GM19193 (cell line): ENCODE measurements around the gene SLC22A2.

Experiments
- POLR2A ChIP-seq: IDR thresholded peaks from 4 replicates; pipeline ENCODE4 v1.6.1; 2011; ENCODE audit not compliant: insufficient read depth, insufficient read length; ENCODE audit errors: extremely low read depth

Gene SLC22A2

DNA sequence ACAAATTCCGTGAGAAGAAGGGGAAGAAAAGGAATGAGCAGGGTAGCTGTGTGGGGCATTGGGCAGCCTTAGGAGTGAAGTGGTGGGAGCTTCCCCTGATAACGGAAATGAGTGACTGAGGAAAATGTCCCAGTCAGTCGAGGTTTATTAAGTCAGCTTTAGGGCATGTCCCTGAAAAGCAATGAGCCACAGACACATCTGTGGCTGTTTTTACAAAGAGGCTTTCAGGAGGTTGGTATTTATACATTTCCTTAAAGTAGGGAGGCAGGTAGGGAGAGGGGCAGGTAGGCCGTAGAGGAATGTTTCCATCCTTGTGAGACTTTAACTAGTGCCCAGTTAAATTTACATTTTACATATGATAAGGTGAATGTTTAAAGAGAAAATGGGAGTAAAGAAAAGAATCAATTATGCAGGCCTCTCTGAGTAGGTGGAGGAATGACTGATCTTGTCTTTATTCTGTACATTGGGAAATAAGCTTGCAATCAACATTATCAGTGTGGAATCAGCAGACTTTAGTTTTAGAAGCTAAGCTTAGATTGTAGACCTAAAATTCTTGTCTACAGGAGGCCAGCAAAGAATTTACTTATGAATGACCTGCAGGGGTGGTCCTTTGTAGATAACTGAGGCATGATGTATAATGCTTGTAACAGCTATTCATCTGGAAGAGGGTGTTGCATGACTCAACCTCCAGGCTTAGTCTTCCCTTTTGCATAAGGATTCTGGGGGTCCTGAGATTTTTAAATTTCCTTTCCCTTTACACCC, 18.5 kb downstream of the SLC22A2 start:
- no peak for TF ChIP-seq POLR2A

DNA sequence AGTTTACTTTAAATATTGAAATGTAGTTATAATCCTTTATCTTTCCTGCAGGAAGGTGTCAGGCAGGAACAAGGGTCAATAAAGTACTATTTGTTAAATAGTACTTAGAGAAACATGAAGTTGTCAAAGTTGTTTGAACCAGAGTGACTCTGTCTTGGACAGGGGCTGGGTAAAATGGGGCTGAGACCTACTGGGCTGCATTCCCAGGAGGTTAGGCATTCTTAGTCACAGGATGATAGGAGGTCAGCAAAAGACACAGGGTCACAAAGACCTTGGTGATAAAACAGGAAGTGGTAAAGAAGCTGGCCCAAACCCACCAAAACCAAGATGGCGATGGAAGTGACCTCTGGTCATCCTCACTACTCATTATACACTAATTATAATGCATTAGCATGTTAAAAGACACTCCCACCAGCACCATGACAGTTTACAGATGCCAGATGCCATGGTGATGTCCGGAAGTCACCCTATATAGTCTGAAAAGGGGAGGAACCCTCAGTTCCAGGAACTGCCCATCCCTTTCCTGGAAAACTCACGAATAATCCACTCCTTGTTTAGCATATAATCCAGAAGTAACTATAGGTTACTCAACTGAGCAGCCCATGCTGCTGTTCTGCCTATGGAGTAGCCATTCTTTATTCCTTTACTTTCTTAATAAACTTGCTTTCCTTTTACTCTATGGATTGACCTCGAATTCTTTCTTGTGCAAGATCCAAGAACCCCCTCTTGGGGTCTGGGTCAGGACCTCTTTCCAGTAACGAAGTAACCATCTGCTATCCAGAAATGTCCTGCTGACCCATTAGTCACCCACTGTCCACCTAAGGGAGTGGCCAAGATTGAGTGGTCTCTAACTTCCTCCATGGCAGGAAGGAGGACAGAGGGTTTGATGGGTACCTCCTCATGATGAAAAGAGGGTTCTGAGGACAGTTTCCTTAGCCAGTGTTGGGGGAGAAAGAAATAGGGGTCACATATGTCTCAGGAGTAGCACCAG, 19.6 kb downstream of the SLC22A2 start:
- no peak for TF ChIP-seq POLR2A

DNA sequence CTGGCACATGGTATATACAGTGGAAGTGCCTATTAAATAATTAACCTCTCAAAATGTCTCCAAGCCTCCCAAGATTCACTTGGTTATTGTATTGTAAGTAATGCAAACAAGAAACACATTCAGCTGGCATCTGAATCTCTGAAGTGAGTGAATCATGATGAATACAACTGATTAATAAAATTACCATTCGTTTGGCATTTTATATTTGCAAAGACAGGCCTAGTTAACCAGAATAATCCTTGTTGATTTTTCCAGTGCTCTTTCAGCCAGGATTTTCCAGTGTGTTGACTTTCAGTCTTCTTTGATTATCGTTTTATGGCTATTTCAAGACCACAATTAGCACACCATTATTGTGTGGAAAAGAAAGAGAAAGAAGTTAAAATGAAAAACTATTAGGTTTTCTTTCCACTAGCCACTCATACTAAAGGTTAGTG, 20.3 kb downstream of the SLC22A2 start:
- no peak for TF ChIP-seq POLR2A

DNA sequence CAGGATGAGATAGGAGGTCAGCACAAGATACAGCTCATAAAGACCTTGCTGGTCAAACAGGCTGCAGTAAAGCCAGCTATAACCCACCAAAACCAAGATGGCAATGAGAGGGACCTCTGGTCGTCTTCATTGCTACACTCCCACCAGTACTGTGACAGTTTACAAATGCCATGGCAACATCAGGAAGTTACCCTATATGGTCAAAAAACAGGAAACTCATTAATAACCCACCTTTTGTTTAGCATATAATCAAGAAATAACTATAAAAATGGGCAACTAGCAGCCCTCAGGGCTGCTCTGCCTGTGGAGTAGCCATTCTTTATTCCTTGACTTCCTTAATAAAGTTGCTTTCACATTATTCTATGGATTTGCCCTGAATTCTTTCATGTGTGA, 30.9 kb downstream of the SLC22A2 start:
- TF ChIP-seq POLR2A = no peak

DNA sequence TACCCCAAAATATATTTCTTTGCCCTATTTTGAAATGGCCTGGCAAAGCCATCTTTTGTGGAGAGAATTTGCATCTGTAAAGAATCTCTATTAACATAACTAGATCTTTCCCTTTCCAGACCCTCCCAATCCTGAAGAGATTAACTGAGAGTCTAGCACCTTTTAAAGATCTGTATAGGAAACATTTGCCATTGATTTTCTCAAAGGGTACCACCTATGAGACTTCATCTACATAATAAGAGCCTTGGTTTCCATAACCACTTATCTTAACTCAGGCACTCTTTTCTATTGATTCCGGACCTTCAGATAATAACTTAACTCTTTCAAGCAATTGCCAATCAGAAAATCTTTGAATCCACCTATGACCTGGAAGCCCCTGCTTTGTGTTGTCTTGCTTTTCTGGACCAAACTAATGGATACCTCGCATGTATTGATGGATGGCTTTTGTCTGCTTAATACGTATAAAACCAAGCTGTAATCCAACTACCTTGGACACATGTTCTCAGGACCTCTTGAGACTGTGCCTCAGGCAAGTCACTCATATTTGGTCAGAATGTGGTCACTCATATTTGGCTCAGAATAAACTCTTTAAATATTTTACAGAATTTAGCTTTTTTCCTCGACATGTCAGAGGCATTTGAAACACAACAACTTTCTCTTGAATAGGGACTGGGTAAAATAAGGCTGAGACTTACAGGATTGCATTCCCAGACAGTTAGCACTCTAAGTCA, 31.4 kb downstream of the SLC22A2 start:
- TF ChIP-seq POLR2A = no peak

DNA sequence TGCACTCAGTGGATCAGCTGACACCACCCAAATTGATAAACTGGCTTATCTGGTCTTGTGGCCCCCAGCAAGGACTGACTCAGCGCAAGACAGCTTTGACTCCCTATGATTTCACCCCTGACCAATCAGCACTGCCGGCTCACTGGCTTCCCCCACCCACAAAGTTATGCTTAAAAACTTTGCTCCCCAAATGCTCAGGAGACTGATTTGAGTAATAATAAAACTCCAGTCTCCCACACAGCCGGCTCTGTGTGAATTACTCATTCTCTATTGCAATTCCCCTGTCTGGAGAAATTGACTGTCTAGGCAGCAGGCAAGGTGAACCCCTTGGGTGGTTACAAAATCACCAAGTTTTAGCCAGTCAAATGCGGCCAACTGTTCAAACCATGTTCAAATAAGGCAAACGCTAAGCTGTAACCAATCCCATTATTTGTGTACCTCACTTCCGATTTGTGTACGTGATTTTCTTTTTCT, 32.5 kb downstream of the SLC22A2 start:
- no peak for TF ChIP-seq POLR2A

DNA sequence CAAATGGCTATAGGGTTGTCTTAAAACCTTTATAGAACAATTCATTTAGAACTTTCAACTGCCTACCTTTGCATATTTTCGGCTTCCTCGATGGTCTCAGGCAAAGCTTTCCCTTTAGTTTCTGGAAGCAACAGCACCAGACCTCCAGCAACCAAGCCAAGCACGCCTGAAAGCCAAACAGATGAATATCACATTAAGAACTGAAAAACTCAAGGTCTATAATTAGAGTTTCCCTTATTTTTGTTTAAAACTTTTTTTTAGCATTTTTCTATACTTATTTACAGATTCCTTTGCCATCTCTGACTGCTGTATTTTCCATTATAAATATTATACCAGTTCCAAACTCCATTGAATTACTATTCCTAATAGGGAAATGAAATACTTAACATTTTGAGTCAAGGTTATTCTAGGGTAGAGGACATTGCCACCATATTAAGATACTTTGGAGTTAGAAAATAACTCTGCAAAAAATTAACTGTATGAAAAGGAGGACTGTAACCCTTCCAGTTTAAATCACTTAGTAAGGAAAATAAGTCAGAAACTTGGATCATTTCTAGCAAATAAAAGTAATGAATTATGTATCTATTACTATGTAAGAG, 33.9 kb downstream of the SLC22A2 start:
- TF ChIP-seq POLR2A = no peak

DNA sequence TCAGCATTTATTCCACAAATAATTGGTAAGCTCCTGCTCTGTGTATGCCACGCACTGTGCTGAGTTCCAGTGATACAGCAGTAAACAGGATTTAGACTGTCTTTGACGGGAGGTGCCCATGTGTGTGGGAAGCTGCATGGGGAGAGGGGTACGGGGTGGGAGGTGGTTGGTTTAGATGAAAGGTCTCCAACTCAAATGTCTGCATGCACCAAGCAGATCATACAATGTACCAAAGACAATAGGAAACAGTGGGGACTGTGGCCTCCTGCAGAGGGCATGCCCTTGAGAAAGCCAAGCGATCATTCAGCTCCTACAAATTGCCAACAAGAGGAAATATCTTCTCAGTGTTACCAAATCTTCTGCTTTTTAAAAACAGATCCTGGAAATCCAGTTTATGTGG, 36.1 kb downstream of the SLC22A2 start:
- TF ChIP-seq POLR2A = no peak

DNA sequence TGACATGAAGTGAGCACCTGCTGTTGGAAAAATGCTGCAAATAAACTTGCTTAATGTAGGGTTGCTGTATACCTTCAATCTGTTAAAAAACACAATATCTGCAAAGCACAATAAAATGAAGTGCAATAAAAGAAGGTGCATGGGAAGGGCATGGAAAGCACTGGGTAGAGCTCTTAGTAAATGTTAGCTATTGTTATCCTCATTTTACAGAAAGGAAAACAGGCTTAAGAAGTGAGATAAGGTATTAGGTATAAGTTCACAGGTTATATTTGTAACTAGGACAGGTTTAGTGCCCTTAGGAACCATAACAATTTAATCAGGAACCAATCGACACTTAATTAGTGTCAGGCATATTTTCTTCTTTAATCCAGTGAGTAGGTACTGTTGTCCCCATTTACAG, 36.7 kb downstream of the SLC22A2 start:
- no peak for TF ChIP-seq POLR2A

DNA sequence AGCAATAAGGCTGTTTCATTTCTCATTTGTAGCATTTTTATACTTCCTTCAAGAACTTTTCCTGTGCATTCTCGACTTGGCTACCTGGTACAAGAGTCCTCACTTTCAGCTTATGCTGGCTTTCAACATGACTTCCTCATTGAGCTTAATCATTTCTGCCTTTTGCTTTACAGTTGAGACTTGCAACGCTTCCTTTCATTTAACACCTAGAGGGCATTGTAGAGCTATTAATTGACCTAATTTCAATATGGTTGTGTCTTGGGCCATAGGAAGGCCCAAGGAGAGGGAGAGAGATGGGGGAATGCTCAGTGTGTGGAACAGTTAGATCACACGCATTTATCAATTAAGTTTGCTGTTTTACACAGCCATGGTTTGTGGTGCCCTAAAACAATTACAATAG, 37.2 kb downstream of the SLC22A2 start:
- TF ChIP-seq POLR2A = no peak

DNA sequence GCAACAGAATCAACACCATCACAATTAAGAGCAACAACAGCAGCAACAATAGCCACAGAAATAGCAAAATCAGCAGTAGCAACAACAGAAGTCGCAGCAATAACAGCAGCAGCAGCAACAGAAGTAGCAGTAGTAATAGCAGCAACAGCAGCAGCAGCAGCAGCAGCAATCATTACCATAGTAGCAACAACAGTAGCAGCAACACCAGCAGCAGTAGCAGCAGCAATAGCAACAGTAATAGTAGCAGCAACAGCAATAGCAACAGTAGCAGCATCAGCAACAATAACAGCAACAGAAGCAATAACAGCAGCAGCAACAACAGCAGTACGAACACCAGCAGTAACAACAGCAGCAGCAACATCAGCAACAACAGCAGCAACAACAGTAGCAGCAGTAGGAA, 39.8 kb downstream of the SLC22A2 start:
- no peak for TF ChIP-seq POLR2A

DNA sequence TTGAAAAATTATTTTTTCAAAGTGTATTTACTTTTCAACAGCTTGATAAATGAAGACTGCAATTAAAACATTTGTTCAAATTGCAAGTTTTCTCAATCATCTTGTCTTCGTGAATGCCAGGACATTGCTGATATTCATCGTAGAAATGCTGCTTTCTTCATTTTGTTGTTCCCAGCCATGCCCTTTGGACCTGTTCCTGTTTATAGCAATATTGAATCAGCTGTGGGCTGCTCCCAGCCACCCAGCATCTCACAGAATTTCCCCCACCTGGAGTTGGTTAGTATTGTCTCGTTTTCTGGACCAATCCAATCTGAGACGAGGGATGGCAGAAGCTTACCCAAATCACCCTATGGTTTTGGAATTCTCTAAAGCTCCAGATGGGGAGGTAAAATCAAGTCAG, 40.8 kb downstream of the SLC22A2 start:
- TF ChIP-seq POLR2A = no peak

DNA sequence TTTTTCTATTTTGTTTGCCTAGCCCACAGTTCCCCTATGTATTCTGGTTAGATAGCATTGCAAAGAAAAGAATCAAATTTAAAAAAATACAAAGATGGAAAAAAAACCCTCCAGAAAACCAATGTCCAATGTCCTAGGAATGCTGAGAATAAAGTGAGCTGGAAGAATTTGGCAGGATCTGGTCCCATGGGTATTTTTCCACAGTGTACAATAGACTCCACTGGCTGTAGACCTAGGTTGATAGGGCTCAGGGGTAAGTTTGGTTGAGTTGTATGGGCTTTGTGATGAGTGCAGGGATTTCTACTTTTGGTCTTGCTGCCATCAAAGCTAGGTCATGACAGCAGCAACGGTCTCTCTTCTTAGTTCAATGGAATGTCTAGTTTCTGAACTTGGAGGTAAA, 41.5 kb downstream of the SLC22A2 start:
- TF ChIP-seq POLR2A = no peak

DNA sequence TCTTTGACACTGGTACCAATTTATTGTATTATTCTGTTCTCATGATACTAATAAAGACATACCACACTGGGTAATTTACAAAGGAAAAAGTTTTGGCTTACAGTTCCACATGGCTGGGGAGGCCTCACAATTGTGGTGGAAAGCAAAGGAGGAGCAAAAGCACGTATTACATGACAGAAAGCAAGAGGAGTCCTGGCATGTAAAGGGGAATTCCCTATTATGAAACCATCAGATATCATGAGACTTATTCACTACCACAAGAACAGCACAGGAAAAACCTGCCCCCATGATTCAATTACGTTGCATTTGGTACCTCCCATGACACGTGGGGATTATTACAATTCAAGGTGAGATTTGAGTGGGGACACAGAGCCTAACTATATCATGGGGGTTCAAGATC, 43.4 kb downstream of the SLC22A2 start:
- no peak for TF ChIP-seq POLR2A

DNA sequence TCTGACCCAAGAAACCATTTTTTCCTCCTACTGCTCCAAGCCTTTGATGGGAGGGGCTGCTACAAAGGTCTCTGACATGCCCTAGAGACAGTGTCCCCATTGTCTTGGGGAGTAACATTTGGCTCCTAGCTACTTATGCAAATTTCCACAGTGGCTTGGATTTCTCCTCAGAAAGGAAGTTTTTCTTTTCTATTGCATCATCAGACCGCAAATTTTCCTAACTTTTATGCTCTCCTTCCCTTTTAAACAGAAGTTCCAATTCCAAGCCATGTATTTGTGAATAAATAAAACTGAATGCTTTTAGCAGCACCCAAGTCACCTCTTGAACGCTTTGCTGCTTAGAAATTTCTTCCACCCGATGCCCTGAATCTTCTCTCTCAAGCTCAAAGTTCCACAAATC, 51.0 kb downstream of the SLC22A2 start:
- no peak for TF ChIP-seq POLR2A
